ENCODE results near the gene CWF19L2. TPM values are rescaled to one million over a fixed set of nuclear protein-coding genes. Genes with fewer than 3 reads are reported as not detected.
A peak's percentile ranks its signal among the peaks of the same experiment; 100 is the strongest.

Gene CWF19L2
- total RNA-seq, 1 donor from 2014 or later = 7.6 TPM

DNA sequence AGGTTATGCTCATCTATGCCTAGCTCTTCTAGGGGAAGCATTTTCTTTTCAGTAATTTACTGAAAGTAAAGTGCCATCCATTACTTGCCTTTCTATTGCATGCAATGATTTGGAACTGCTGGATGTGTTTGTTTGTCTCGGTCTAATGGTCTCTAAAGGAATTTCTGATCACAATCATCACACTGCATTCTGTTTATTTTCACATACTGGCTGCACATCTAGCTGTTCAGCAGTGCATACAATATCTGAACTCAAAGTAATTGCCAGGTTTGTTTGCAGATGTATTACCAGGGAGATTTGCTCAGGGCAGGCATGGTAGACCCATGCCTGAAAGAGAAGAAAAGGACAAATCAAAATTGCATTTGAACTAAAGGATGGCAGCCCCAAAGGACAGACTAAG, 36.4 kb upstream of the CWF19L2 start:
- Histone ChIP-seq H3K36me3 (ENCODE audit: control insufficient read depth, insufficient read depth, low read length) (no peaks in the 10 kb centered on the region), H3K27me3 (ENCODE audit: control insufficient read depth, insufficient read depth, low read length) (no peaks in the 10 kb centered on the region), H3K4me3 (ENCODE audit: low read depth, low read length) (no peak overlapping the region)
- DNase-seq (ENCODE audit: low read depth) = no peak
- TF ChIP-seq, protein P1, sequence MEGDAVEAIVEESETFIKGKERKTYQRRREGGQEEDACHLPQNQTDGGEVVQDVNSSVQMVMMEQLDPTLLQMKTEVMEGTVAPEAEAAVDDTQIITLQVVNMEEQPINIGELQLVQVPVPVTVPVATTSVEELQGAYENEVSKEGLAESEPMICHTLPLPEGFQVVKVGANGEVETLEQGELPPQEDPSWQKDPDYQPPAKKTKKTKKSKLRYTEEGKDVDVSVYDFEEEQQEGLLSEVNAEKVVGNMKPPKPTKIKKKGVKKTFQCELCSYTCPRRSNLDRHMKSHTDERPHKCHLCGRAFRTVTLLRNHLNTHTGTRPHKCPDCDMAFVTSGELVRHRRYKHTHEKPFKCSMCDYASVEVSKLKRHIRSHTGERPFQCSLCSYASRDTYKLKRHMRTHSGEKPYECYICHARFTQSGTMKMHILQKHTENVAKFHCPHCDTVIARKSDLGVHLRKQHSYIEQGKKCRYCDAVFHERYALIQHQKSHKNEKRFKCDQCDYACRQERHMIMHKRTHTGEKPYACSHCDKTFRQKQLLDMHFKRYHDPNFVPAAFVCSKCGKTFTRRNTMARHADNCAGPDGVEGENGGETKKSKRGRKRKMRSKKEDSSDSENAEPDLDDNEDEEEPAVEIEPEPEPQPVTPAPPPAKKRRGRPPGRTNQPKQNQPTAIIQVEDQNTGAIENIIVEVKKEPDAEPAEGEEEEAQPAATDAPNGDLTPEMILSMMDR (IDR thresholded peaks at IDR 0.05; ENCODE audit: insufficient read depth, low read length, poor library complexity, severe bottlenecking) = no peak

DNA sequence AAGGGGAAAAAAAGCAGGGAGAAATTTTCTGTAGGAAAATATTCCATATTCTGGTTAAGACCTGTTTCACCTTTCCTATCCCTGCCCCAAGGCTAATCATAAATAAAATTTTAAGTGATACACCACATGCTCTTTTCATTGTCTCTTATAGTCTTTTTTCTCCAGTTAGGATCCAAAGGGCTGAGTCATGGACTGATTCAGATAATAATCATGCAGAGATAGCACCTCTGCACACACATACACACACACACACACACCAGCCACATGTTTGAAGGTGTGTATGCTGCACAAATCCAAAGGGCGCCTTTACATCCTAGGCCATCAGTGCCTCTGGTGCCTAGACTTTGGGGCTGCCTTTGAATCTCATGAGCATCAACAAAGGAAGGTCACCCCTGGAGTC, 35.5 kb upstream of the CWF19L2 start:
- TF ChIP-seq, protein P1 (IDR thresholded peaks at IDR 0.05; ENCODE audit: insufficient read depth, low read length, poor library complexity, severe bottlenecking) = no peak
- Histone ChIP-seq H3K4me3 (ENCODE audit: low read depth, low read length) (no peak overlapping the region), H3K27me3 (ENCODE audit: control insufficient read depth, insufficient read depth, low read length) (peaks cover 2% of the 10 kb centered on the region), H3K36me3 (ENCODE audit: control insufficient read depth, insufficient read depth, low read length) (no peaks in the 10 kb centered on the region)
- DNase-seq (ENCODE audit: low read depth) = peak; percentile 7

DNA sequence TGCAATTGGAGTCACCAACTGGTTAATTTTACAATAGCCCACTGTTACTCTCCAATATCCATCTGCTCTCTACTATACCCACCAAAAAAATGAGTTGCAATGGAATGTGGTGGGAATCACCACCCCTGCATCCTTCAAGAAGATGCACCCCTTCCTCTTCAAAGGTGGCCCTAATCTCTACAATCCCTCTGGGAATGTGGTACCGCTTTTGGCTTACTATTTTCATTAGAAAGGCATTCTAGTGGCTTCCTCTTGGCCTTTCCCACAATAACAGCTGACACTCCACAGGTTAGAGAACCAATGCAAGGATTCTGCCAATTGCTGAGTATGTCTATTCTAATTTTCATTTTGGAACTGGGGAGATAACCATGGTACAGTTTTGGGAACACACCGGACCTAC, 33.2 kb upstream of the CWF19L2 start:
- peaks cover 2% of the 10 kb centered on the region for H3K27me3 ChIP-seq (ENCODE audit: control insufficient read depth, insufficient read depth, low read length)
- no peak for DNase-seq (ENCODE audit: low read depth)
- TF ChIP-seq, protein P1 (IDR thresholded peaks at IDR 0.05; ENCODE audit: insufficient read depth, low read length, poor library complexity, severe bottlenecking) = no peak
- no peak overlapping the region for H3K4me3 ChIP-seq (ENCODE audit: low read depth, low read length)
- no peaks in the 10 kb centered on the region for H3K36me3 ChIP-seq (ENCODE audit: control insufficient read depth, insufficient read depth, low read length)

DNA sequence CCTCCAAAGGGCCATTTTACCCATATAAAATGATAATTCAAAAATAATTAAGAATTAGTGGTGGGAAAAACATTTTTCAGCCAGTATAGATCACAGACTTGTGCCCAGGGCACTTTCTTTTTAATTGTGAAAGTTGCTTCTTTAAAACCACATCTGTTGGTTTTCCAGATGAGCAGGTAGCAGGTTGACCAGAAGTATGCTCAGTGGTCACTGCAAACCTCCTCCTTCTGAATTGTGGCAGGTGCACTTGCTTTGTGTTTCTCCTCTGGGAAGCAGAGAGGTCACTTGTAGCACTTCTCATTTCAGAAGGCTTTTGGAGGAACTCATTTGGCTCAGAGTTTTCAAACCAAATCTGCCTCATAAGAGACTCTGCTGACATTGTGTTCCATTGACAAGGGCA, 24.6 kb upstream of the CWF19L2 start:
- H3K36me3 ChIP-seq (ENCODE audit: control insufficient read depth, insufficient read depth, low read length) = no peaks in the 10 kb centered on the region
- DNase-seq (ENCODE audit: low read depth) = no peak
- TF ChIP-seq, protein P1 (IDR thresholded peaks at IDR 0.05; ENCODE audit: insufficient read depth, low read length, poor library complexity, severe bottlenecking) = no peak
- H3K4me3 ChIP-seq (ENCODE audit: low read depth, low read length) = no peak overlapping the region
- H3K27me3 ChIP-seq (ENCODE audit: control insufficient read depth, insufficient read depth, low read length) = no peaks in the 10 kb centered on the region

DNA sequence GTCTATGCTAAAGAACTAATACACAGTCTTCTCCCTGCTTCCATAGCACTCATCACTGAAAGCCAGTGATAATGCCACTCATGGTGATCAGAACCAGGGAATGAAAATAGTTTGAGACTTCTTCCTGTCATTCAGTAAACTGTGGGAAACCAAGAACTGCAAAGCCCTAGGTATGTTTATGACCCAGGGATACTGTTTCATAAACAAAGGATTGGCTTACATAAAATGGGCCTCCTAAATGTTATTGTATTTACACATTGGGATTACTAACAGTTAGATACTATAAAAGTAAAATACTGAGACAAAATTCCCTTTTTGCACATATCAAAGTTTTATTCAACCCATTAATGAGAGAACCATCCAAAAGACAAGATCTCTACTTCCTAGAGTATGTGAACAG, 21.3 kb upstream of the CWF19L2 start:
- TF ChIP-seq, protein P1 (IDR thresholded peaks at IDR 0.05; ENCODE audit: insufficient read depth, low read length, poor library complexity, severe bottlenecking) = no peak
- DNase-seq (ENCODE audit: low read depth) = no peak

DNA sequence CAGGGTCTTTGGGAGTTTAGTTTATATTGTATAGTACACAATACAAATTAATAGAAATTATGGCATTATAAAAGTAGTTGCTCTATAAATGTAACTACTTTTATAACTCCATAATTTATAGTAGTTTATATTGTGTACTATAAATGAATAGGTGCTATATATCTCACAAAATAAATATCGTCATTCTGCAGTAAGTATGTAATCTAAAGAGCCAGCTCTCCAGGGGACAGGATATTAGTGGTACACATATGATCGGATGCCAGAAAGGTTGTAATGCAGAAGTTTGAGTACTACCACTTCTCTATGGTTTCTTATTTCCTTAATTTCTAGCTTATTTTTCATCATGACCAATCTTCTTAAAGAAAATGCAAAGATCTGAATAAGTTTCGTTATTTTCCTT, 20.2 kb upstream of the CWF19L2 start:
- Histone ChIP-seq H3K27me3 (ENCODE audit: control insufficient read depth, insufficient read depth, low read length) (no peaks in the 10 kb centered on the region), H3K4me3 (ENCODE audit: low read depth, low read length) (no peak overlapping the region), H3K36me3 (ENCODE audit: control insufficient read depth, insufficient read depth, low read length) (no peaks in the 10 kb centered on the region)
- no peak for DNase-seq (ENCODE audit: low read depth)
- TF ChIP-seq, protein P1 (IDR thresholded peaks at IDR 0.05; ENCODE audit: insufficient read depth, low read length, poor library complexity, severe bottlenecking) = no peak

More for the DNA sequence above, 21.3 kb upstream of the CWF19L2 start:
- Histone ChIP-seq H3K36me3 (ENCODE audit: control insufficient read depth, insufficient read depth, low read length) (no peaks in the 10 kb centered on the region), H3K4me3 (ENCODE audit: low read depth, low read length) (no peak overlapping the region), H3K27me3 (ENCODE audit: control insufficient read depth, insufficient read depth, low read length) (no peaks in the 10 kb centered on the region)
